ENCODE measurements around the gene RAET1E.
"Not testable (repeated sequence)": the region's sequence is repeated elsewhere in the genome, so short reads cannot be mapped to it uniquely, and the experiment has no call there.

Gene RAET1E

DNA sequence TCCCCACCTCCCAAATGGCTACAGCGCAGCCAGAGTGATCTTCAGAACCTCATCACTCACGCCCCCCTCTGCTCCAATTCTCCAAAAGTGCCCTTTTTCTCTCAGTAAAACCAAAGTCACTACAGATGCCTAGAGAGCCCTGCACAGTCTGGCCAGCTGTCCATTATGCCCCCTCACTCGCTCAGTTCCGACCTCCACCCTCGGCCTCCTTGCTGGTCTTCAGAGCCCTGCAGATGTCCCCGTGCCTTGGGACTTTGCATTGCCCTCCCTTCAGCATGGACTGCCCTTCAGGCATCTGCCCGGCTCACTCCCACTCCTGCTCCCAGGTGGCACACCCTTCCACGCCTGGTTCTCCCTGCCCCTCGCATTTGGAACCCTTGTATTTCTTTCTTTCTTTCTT, 1.1 kb upstream of the RAET1E start:
- TF ChIP-seq, protein P1, sequence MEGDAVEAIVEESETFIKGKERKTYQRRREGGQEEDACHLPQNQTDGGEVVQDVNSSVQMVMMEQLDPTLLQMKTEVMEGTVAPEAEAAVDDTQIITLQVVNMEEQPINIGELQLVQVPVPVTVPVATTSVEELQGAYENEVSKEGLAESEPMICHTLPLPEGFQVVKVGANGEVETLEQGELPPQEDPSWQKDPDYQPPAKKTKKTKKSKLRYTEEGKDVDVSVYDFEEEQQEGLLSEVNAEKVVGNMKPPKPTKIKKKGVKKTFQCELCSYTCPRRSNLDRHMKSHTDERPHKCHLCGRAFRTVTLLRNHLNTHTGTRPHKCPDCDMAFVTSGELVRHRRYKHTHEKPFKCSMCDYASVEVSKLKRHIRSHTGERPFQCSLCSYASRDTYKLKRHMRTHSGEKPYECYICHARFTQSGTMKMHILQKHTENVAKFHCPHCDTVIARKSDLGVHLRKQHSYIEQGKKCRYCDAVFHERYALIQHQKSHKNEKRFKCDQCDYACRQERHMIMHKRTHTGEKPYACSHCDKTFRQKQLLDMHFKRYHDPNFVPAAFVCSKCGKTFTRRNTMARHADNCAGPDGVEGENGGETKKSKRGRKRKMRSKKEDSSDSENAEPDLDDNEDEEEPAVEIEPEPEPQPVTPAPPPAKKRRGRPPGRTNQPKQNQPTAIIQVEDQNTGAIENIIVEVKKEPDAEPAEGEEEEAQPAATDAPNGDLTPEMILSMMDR (IDR thresholded peaks at IDR 0.05; ENCODE audit: borderline replicate concordance, insufficient read depth, low read depth, low read length), result no peak
- no peak overlapping the region for H3K4me3 ChIP-seq (ENCODE audit: low read depth, low read length)

DNA sequence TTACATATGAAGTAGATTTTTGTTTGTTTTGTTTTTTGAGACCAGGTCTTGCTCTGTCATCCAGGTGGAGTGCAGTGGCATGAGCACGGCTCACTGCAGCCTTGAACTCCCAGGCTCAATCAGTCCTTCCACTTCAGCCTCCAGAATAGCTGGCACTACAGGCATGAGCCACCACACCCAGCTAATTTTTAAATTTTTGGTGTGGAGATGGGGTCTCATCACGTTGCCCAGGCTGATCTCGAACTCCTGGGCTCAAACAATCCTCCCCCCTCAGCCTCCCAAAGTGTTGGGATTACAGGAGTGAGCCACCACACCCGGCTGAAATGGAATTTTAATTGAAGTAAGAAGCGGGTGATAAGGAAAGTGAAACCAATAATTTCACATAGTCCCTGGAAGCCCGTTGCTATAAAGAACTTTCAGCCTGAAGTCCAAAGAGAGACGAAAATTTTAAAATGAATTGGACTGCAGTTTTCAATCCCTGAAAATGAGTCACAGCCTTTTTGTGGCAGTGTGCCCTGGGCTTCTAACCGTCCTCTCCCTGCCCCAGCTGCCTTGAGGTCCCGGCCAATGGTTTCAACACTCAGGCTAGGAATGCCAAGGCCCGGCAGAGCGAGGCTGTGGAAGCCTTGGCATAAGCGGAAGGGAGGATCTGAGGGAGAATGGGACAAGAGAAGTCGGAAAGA, 757 bp downstream of the RAET1E start:
- H3K4me3 ChIP-seq (ENCODE audit: low read depth, low read length), result no peak overlapping the region
- TF ChIP-seq, protein P1 (IDR thresholded peaks at IDR 0.05; ENCODE audit: borderline replicate concordance, insufficient read depth, low read depth, low read length), result no peak

DNA sequence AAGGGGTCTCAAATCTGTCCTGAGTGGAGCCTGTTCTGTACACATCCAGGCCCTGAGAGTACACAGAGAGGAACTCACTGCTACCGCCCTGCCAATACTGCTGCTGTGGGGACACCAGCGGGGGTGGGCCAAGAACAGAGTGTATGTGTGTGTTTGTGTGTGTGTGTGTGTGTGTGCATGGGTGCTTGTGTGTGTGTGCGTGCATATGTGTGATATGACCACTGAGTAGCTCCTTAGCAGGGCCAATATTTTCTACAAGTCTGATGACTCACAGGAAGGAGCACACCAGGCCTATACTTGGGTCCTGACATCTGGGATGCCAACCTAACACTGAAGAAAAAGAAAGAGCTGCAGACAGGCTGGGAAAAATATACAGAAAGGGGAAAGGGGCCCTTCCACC, 1.4 kb downstream of the RAET1E start:
- TF ChIP-seq, protein P1 (IDR thresholded peaks at IDR 0.05; ENCODE audit: borderline replicate concordance, insufficient read depth, low read depth, low read length), result no peak
- no peak overlapping the region for H3K4me3 ChIP-seq (ENCODE audit: low read depth, low read length)

DNA sequence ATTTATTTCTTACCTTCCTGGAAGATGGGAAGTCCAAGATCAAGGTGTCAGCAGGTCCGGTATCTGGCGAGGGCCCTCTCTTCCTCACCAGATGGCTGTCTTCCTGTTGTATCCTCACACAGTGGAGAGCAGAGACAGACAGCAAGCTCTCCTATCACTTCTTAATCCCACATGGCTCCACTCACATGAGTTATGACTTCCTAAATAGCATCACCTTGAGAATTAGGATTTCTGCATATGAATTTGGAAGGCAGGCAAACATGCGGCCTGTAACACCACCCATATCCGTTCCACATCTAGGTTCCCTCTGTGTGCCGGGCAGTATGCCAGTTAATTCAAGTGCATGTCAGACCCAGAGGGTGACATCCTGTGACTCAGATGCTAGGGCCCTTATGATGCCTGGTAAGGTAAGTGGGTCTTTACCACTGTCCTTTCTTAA, 2.1 kb downstream of the RAET1E start:
- H3K4me3 ChIP-seq (ENCODE audit: low read depth, low read length), result no peak overlapping the region
- TF ChIP-seq, protein P1 (IDR thresholded peaks at IDR 0.05; ENCODE audit: borderline replicate concordance, insufficient read depth, low read depth, low read length), result no peak

DNA sequence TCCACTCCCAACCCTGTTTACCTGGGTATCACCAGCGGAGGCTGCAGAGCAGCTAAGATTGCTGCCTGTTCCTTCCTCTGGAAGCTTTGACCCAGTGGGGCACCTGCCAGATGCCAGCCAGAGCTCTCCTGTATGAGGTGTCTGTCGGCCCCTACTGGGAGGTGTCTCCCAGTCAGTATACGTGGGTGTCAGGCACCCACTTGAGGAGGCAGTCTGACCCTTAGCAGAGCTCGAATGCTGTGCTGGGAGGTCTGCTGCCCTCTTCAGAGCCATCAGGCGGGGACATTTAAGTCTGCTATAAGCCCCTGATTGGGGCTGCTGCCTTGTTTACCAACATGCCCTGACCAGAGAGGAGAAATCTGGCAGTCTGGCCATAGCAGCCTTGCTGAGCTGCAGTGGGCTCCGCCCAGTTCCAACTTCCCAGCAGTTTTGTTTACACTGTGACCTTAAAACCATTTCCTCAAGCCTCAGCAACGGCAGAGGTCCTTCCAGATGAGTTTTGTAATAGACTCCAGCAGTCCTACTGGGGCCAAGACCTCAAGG, 2.8 kb downstream of the RAET1E start:
- TF ChIP-seq, protein P1 (IDR thresholded peaks at IDR 0.05; ENCODE audit: borderline replicate concordance, insufficient read depth, low read depth, low read length), result no peak
- H3K4me3 ChIP-seq (ENCODE audit: low read depth, low read length), result no peak overlapping the region

DNA sequence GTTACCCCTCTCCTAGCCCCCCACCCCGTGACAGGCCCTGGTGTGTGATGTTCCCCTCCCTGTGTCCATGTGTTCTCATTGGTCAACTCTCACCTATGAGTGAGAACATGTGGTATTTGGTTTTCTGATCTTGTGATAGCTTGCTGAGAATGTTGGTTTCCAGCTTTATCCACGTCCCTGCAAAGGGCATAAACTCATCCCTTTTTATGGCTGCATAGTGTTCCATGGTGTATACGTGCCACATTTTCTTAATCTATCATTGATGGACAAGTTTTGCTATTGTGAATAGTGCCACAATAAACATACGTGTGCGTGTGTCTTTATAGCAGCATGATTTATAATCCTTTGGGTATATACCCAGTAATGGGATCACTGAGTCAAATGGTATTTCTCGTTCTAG, 6.0 kb downstream of the RAET1E start:
- H3K4me3 ChIP-seq (ENCODE audit: low read depth, low read length), result not testable (repeated sequence)

DNA sequence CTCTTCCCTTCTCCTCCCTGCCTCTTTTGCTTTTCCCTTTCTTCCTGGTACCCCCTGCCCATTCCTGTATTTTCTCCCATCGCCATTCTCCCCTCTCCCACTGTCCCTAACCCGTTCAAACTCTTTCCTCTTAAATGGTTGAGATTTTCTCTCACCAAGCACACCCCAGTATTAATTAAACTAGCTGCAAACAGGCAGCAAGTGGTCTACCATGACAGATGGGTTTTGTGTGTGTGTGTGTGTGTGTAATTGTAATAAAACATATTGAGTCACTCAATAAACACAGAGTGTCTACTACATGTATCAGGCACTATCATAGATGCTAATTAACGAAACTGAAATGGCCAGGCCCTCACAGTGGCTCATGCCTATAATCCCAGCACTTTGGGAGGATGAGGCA, 6.7 kb downstream of the RAET1E start:
- no peak overlapping the region for H3K4me3 ChIP-seq (ENCODE audit: low read depth, low read length)
- TF ChIP-seq, protein P1 (IDR thresholded peaks at IDR 0.05; ENCODE audit: borderline replicate concordance, insufficient read depth, low read depth, low read length), result no peak

Data from GM12875 (cell line).